Measurements from ENCODE around the gene NSDHL.

NSDHL gene

DNA sequence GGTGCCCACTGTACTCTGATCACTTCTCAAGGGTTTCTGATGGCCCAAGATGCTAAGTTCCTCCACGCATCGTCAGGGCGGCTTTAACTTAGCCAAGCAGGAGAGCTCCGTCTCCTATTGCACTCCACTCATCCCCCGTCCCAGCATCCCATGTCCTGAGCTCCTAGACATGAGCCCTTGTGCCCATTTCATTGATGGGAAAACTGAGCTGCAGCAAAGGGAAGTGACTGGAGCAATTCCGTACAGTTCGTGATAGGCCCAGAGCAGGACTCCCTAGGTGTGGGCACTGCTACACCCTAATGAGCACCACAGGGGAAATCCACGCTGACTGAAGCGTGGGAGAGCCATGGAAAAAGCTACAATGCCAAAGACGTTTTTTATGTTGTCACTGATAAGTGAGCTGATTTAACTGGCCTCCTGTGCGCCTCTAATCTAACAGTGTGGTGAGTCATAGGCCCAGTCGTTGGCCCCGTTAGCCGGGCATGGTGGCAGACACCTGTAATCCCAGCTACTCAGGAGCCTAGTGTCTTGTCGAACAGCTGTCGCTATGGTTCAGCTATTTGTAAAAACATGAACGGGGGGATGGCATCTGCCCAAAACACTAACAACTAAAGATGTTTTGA is 14.9 kb downstream of the NSDHL start:
- no peak for FAIRE-seq

DNA sequence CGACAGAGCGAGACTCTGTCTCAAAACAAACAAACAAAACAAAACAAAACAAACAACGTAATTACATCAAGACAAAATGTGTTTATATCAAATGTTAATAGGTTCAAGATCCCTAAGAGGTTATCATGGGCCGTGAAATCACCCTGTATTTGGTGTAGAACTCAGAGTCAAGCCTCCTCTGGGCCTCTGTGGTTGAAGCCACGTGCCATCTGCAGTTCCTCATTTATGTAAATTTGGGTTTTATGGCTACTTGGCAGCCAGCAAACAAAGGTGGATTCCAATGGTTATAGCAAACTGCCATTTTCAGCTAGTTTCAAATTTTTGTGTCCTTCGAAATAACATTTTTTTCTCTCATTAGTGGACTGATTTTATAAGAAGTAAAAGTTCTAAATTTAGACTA is 16.4 kb downstream of the NSDHL start:
- no peak for FAIRE-seq

GRCh38 chrX:152850465-152850864 is 19.6 kb downstream of the NSDHL start:
- no peak for FAIRE-seq

GRCh38 chrX:152853986-152854385 is 23.1 kb downstream of the NSDHL start:
- FAIRE-seq = no peak

DNA sequence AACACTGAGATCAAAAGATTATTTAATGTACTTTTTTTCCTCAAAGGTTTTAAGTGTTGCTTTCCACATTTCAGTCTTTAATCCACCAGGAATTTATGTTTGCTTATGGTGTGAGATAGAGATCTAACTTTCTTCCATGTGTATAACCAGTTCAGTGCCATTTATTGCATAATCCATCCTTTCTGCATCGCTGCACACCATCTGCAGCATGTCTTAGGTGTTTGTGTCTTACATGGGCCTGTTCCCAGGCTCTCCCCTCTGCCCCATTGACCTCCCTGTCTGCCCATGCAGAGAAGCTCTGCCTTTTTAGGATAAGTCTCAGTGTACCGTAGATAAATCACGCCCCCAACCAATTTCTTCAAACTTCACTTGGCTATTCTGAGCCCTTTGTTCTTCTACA is 30.3 kb downstream of the NSDHL start:
- FAIRE-seq = no peak

- no peak for FAIRE-seq
Observed at GRCh38 chrX:152861826-152862225, 31.0 kb downstream of the NSDHL start.

DNA sequence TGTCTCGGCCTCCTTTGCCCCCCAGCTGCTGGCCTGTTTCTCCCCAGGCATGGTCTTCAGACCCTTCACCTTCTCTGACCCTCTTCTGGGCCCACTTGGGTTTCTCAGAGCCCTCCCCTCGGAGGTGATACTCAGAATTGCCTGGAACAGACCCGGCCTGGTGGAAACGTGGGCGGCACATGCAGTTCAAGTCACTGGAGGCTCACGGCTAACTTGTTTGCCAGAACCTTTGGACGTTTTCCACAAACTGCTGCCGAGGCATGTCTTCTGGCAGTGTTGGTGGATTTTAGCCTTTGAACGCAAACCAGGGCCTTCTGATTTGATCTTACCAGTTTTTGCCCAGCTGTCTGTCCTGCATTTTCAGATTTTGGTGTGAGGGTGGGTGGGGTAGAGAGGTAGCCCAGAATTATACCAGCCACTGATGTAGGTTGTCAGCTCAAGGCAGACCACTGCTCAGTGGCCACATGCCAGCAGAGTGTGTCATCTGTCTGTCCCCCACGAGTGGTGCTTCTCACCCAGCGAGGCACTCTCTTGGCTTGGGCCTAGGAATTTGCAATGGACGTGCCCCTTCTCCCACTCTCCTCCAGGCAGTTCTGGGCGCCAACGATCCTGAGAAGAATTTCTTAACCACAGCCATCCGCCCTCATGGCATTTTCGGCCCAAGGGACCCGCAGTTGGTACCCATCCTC is 34.5 kb downstream of the NSDHL start:
- no peak for FAIRE-seq

GRCh38 chrX:152866386-152866785 is 35.5 kb downstream of the NSDHL start:
- FAIRE-seq = no peak

DNA sequence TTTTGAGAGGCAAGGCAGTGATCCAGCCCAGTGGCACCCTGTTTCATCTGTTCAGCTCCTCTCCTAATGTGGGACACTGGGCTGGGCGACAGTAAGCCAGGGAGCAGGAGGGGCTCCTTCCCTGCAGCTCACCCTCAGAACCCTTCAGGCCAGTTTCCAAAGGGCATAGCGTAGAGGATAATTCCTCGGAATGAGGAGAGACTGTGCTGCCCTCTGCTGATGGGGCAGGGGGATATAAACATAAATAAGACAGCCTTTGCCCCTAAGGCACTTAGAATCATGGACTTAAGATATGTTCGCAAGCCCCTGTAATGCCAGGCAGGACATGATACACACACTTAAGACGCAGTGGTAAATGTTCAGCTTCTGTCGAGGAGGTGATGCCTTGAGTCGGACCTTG is 39.1 kb downstream of the NSDHL start:
- FAIRE-seq = no peak

- no peak for FAIRE-seq
Observed at GRCh38 chrX:152871260-152871659, 40.4 kb downstream of the NSDHL start.

DNA sequence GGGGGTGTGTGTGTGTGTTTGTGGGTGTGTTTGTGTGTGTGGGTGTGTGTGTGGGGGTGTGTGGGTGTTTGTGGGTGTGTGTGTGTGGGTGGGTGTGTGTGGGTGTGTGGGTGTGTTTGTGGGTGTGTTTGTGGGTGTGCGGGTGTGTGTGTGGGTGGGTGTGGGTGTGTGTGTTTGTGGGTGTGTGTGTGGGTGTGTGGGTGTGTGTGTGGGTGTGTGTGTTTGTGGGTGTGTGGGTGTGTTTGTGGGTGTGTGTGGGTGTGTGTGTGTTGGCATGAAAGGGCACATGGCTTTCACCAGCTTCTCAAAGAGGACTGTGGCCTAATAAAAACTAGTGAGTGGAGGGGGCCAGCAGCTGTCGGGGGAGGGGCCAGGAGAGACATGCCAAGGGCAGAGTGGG is 41.7 kb downstream of the NSDHL start:
- FAIRE-seq = no peak

GRCh38 chrX:152873361-152873760 is 42.5 kb downstream of the NSDHL start:
- FAIRE-seq = no peak

- no peak for FAIRE-seq
Observed at GRCh38 chrX:152876931-152877840, 46.3 kb downstream of the NSDHL start.

DNA sequence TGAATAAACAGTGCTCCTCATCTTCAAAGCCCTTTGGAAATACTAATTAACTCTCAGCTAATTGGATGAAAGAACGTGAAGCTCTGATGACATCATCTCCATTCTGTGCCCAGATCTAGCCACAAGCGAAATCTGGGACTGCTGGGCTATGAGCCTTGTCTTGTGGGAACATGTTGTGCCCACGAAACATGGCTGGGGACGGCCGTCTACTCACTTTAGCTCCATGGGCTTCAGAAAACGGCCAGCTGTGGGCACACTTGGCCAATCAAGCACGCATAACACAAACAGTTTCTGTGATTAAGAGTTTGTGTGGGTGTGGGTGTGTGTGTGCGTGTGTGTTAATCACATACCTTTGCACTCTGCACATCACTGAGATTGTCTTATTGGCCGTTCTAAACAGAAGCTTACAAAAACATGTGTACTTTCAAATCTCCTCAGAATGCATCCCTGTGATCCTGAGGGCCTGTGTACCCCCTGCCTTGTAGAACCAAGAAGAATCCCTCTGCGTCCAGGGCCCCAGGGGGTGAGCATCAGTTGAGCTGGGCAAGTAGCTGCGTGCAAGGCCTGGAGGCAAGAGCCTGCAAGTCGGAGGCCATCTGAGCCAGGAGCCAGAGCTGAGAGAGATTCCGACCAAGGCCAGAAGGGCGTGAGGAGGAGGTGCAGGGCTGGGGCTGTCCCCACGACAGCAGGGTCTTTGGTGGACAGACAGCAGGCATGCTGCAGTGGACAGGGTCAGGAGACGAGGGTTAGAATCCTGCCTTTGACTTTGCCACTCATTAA is 48.3 kb downstream of the NSDHL start:
- no peak for FAIRE-seq

GRCh38 chrX:152881289-152881688 is 50.4 kb downstream of the NSDHL start:
- FAIRE-seq = no peak

DNA sequence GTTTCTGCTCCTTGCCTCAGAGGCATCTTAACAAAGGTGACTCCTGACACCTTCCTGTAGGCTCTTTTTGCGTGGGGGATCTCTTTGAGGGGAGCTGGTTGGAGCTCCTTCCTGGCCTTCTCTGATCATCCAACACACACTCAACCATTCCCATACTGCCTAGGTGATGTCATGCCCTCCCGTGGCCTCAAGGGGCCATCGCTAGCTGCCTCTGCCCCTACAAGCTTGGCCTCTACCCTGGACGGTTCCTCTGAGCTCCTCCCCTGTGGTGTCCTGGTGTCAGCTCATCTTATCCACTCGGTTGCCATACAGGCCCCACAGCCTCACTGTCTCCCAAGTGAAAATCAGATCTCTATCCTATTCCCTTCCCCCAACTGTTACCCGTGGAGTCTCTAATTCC is 53.3 kb downstream of the NSDHL start:
- no peak for FAIRE-seq

DNA sequence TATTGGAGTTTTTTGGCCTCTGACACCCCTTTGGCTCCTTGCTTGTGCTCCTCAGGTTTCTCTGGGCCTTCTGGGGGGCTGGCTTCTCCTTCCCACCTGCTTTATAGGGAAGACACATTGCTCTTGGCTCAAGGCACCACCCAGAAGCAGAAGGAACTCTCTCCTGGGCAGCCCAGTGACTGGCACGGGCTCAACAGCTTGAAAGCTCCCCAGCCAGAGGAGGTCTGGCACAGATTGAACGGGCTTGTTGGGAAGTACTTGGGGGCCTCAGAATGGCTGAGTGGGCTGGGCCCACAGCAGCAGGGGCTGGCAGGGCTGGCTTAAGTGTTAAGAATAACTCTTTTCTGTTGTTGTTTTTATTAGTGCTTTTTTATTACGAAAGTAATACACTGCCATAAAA is 55.9 kb downstream of the NSDHL start:
- FAIRE-seq = no peak

DNA sequence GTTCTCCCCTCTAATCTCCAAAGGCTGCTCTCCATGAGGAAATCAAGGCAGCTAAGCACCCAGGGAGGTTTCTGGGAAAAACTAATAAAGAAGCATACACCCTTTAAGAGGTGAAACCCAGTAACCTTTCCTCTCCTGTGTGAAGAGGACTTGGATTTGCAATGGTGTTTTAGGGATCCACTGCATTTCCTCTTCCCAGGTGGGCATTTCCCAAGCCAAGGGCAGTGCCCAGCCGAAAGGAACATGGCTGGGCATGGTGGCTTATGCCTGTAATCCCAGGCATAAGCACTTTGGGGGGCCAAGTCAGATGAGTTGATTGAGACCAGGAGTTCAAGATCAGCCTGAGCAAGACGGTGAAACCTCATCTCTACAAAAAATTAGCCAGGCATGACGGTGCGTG is 61.6 kb downstream of the NSDHL start:
- FAIRE-seq = no peak

- no peak for FAIRE-seq
Observed at GRCh38 chrX:152892999-152893891, 62.4 kb downstream of the NSDHL start.

DNA sequence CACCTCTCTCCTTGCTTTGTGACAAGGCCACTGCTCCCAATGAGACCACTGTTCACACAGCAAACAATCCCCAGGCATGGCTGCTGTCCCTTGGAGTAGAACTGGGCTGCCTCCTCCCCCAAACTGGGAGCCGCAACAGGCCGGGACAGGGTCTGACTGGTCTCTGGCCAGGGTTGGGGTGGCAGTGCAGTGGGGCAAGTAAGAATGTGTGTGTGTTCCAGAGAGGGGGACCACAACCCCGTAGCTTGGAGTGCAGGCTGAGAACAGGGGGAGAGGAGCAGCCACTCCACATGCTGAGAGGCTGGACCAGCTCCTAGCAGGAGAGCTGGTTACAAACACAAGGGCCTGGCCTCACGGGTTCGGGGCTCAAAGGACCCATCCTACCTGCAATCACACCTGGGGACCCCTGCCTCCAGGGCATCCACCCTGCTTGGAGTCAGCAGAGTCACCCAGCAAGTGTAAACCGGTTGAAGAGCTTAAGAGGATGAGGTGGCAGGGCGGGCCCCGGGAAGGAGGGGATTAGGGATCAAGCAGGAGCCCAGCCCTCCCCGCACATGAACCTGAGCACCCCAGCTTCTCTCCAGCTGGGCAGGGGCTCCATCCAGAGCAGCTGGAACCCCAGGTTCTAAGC is 63.2 kb downstream of the NSDHL start:
- FAIRE-seq = no peak

GRCh38 chrX:152895121-152895520 is 64.3 kb downstream of the NSDHL start:
- no peak for FAIRE-seq
